IMR-90 (cell line): ENCODE results near the gene ANO9. TPM values are rescaled to one million over a fixed set of nuclear protein-coding genes. Genes with fewer than 3 reads are reported as not detected.

Experiments
- ATAC-seq: fragments of 200-7000 bp; cut with Tn5 transposase; 2 replicates; pipeline ENCODE4 v1.9.1; 2020; ENCODE audit warnings: low read depth, mild to moderate bottlenecking, moderate library complexity
- BruUV-seq: library from RNA; stranded (reverse); fragments of 400-500 nt; replicated peaks from 2 replicates; lab custom pipeline; 2021; lab: Mats Ljungman, UMichigan
- CTCF ChIA-PET: fragments of 300-600 bp; formaldehyde crosslinking; extraction: SDS; loops from one replicate; lab custom pipeline; 2021; ENCODE audit warnings: antibody characterized with exemption; lab: Yijun Ruan, JAX
- POLR2A ChIA-PET: fragments of 300-600 bp; sonication (Branson Sonifier 250); formaldehyde crosslinking; loops from one replicate; lab custom pipeline; 2022; ENCODE audit warnings: antibody characterized with exemption; ENCODE audit not compliant: unreplicated experiment; lab: Charles Lee
- DNase-seq: peaks from one replicate; pipeline ENCODE4 v3.0.0; 2013
- H2AFZ ChIP-seq: replicated peaks from 2 replicates; pipeline ENCODE3; 2013; ENCODE audit warnings: low read length, mild to moderate bottlenecking; ENCODE audit not compliant: poor library complexity
- H2AK5ac ChIP-seq: 2 replicates; pipeline ENCODE4 v1.6.1; 2013; ENCODE audit warnings: low read depth, low read length, inconsistent platforms
- H2AK9ac ChIP-seq: replicated peaks from 2 replicates; pipeline ENCODE3; 2013; ENCODE audit warnings: mild to moderate bottlenecking, low read depth, low read length, moderate library complexity; ENCODE audit not compliant: poor library complexity
- H2BK120ac ChIP-seq: 2 replicates; pipeline ENCODE4 v1.6.1; 2013; ENCODE audit warnings: low read depth, low read length, inconsistent platforms
- H2BK15ac ChIP-seq: 3 replicates; pipeline ENCODE4 v1.6.1; 2013; ENCODE audit warnings: low read depth, low read length, inconsistent platforms
- H2BK20ac ChIP-seq: 2 replicates; pipeline ENCODE4 v1.6.1; 2013; ENCODE audit warnings: low read depth, mild to moderate bottlenecking, inconsistent platforms, low read length, moderate library complexity
- H2BK5ac ChIP-seq: 2 replicates; pipeline ENCODE4 v1.6.1; 2013; ENCODE audit warnings: mild to moderate bottlenecking, low read depth, low read length, inconsistent platforms; ENCODE audit not compliant: poor library complexity, severe bottlenecking
- H3K14ac ChIP-seq: replicated peaks from 2 replicates; pipeline ENCODE4 v1.6.1; 2013; ENCODE audit warnings: low read depth, low read length, inconsistent platforms
- H3K18ac ChIP-seq: 2 replicates; pipeline ENCODE4 v1.6.1; 2013; ENCODE audit warnings: low read depth, low read length, control low read depth
- H3K23ac ChIP-seq: 2 replicates; pipeline ENCODE4 v1.6.1; 2013; ENCODE audit warnings: low read depth, low read length, inconsistent platforms
- H3K27ac ChIP-seq: 2 replicates; pipeline ENCODE4 v1.5.1; 2013; ENCODE audit warnings: mild to moderate bottlenecking, control low read depth, low read length; ENCODE audit not compliant: insufficient read depth
- H3K27me3 ChIP-seq: 2 replicates; pipeline ENCODE4 v1.6.1; 2013; ENCODE audit warnings: low read length; ENCODE audit not compliant: control insufficient read depth, insufficient read depth
- H3K36me3 ChIP-seq: 2 replicates; pipeline ENCODE4 v1.6.1; 2013; ENCODE audit warnings: low read length, mixed read lengths; ENCODE audit not compliant: control insufficient read depth, insufficient read depth
- H3K4ac ChIP-seq: 2 replicates; pipeline ENCODE4 v1.6.1; 2013; ENCODE audit warnings: low read depth, low read length, inconsistent platforms
- H3K4me1 ChIP-seq: 2 replicates; pipeline ENCODE4 v1.6.1; 2013; ENCODE audit warnings: low read length, mixed read lengths; ENCODE audit not compliant: control insufficient read depth, insufficient read depth
- H3K4me2 ChIP-seq: 2 replicates; pipeline ENCODE4 v1.6.1; 2013; ENCODE audit warnings: low read depth, mild to moderate bottlenecking, control low read depth, low read length, moderate library complexity
- H3K4me3 ChIP-seq: 2 replicates; pipeline ENCODE4 v1.5.1; 2013; ENCODE audit warnings: low read depth, mild to moderate bottlenecking, control low read depth, low read length, moderate library complexity; ENCODE audit not compliant: insufficient read depth
- H3K56ac ChIP-seq: 2 replicates; pipeline ENCODE4 v1.6.1; 2013; ENCODE audit warnings: low read length, inconsistent platforms; ENCODE audit not compliant: insufficient read depth; ENCODE audit errors: extremely low read depth
- H3K79me1 ChIP-seq, 2 experiments: 2 replicates each; pipeline ENCODE4 v1.6.1; 2013; ENCODE audit warnings: low read length in 2 of 2, inconsistent platforms in 1 of 2, low read depth in 1 of 2
- H3K9ac ChIP-seq: 2 replicates; pipeline ENCODE4 v1.6.1; 2013; ENCODE audit warnings: low read depth, low read length, control low read depth
- H3K9me1 ChIP-seq: 2 replicates; pipeline ENCODE4 v1.6.1; 2013; ENCODE audit warnings: low read length, inconsistent platforms; ENCODE audit not compliant: insufficient read depth
- H3K9me3 ChIP-seq: 2 replicates; pipeline ENCODE4 v1.6.1; 2013; ENCODE audit warnings: low read length; ENCODE audit not compliant: control insufficient read depth, insufficient read depth
- H4K20me1 ChIP-seq: 2 replicates; pipeline ENCODE4 v1.6.1; 2013; ENCODE audit warnings: low read length, inconsistent platforms; ENCODE audit not compliant: insufficient read depth
- H4K5ac ChIP-seq: 2 replicates; pipeline ENCODE4 v1.6.1; 2013; ENCODE audit warnings: mild to moderate bottlenecking, low read depth, low read length, control low read depth
- H4K8ac ChIP-seq, 2 experiments: 2 replicates each; pipeline ENCODE4 v1.6.1; 2013; ENCODE audit warnings: low read depth in 2 of 2, low read length in 2 of 2, control low read depth in 1 of 2, inconsistent platforms in 1 of 2
- H4K91ac ChIP-seq: 2 replicates; pipeline ENCODE4 v1.6.1; 2013; ENCODE audit warnings: low read depth, low read length, inconsistent platforms; ENCODE audit not compliant: insufficient read depth
- BHLHE40 ChIP-seq: fragments of 150-350 bp; IDR thresholded peaks from 2 replicates; pipeline ENCODE4 v1.6.1; 2016; ENCODE audit warnings: mild to moderate bottlenecking, low read depth, low read length
- SMC3 ChIP-seq: fragments of 150-350 bp; IDR thresholded peaks from 2 replicates; pipeline ENCODE4 v1.6.1; 2016; ENCODE audit warnings: low read depth, mild to moderate bottlenecking, antibody characterized with exemption, low read length, moderate library complexity
- WGBS, 2 experiments: methylation state at CpG; one replicate each; pipeline versions ENCODE4 v1.1.5 to v1.1.7; 2013; ENCODE audit warnings: missing lambda C conversion rate in 2 of 2; ENCODE audit not compliant: insufficient read length in 1 of 2; ENCODE audit errors: extremely low coverage in 2 of 2; 5-methylcytosine and 5-hydroxymethylcytosine counted together
- dilution Hi-C: fragments of 300-500 bp; cut with HindIII; formaldehyde crosslinking; loops from one replicate; pipeline ENCODE4 v1.14.3; 2018; ENCODE audit warnings: low sequenced_read_pairs; ENCODE audit not compliant: unreplicated experiment
- in situ Hi-C: fragments of 300-500 bp; cut with MboI; formaldehyde crosslinking; loops from 3 replicates; pipeline ENCODE4 v1.14.3; 2019; ENCODE audit warnings: low sequenced_read_pairs, inconsistent platforms, mixed read lengths
- intact Hi-C: fragments of 100-400 bp; cut with micrococcal nuclease; formaldehyde crosslinking; loops from 2 replicates; pipeline ENCODE4 v1.10.0; 2022
- polyA plus RNA-seq, 3 experiments: library from polyadenylated mRNA; depleted of rRNA; stranded (reverse); fragments of >200 nt; gene quantifications; 2 replicates each; pipeline ENCODE4 v1.2.3, GENCODE V29; 2012; ENCODE audit warnings: low replicate concordance in 1 of 3
- total RNA-seq: library from RNA; depleted of rRNA; stranded (reverse); fragments of >200 nt; gene quantifications from 2 replicates; pipeline ENCODE4 v1.2.3, GENCODE V29; 2012

ANO9 gene
- total and polyA plus RNA-seq, 2 of the 4 experiments (the other 2 are of a cell fraction): not detected

DNA sequence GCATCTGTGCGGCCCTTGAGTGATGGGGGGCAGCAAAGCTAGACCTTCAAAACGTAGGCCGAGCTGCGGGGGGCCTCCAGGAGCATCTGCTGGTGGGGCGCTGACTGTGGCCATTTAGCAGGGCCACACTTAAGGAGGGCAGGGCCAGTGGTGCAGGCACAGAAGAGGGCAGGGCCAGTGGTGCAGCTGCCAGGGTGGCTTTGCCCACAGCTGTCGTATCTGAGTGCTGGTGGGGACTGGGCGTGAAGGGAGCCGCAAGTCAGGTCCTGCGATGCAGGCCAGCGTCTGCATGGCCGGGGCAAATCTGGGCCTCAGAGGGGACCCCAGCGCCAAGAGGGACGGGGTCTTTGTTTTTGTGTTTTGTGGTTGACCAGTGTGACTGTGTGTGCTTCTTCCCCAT is 37.5 kb upstream of the ANO9 start:
- WGBS, 2 experiments: 93% methylated on average over 4 of the region's 13 CpGs; no CpG with 5 or more reads in 1 of the 2 experiments
- dilution Hi-C loops: no loop called here
- no TSS peak for BruUV-seq
- Histone ChIP-seq H2BK5ac (no peak overlapping the region), H3K9ac (no peak overlapping the region), H2BK20ac (no peak overlapping the region), H3K27ac (no peak overlapping the region), H2BK120ac (no peak overlapping the region), H3K4me2 (no peak overlapping the region), H2AFZ (no peak overlapping the region), H3K9me1 (peaks cover 6% of the 10 kb centered on the region), H3K4me1 (no peaks in the 10 kb centered on the region), H3K9me3 (no peaks in the 10 kb centered on the region), H3K4ac (no peak overlapping the region), H4K8ac (no peak overlapping the region), H3K18ac (no peak overlapping the region), H3K79me1 (peaks cover 27 to 38% of the 10 kb centered on the region in 2 experiments), H2AK9ac (no peak overlapping the region), H3K36me3 (peaks cover 5% of the 10 kb centered on the region), H2AK5ac (no peak overlapping the region), H3K23ac (no peak overlapping the region), H3K14ac (no peak overlapping the region), H3K27me3 (no peaks in the 10 kb centered on the region), H3K56ac (no peak overlapping the region), H3K4me3 (no peak overlapping the region), H4K20me1 (peaks cover 8% of the 10 kb centered on the region), H2BK15ac (no peak overlapping the region), H4K5ac (no peak overlapping the region), H4K91ac (no peak overlapping the region)
- ATAC-seq: no peak
- DNase-seq: no peak
- ChIA-PET CTCF (no interaction called here), POLR2A (no interaction called here)
- in situ Hi-C loops: no loop called here
- TF ChIP-seq BHLHE40 (no peak), SMC3 (no peak)
- intact Hi-C loops: no loop called here
